HEK293 (cell line): ENCODE results near the gene SEMA4D.

Source experiments
- CTCF ChIA-PET: fragments of 350-600 bp; formaldehyde crosslinking; extraction: SDS; loops from one replicate; lab custom pipeline; 2021; ENCODE audit warnings: antibody characterized with exemption; lab: Yijun Ruan, JAX
- POLR2A ChIA-PET: fragments of 300-600 bp; formaldehyde crosslinking; extraction: SDS; loops from one replicate; lab custom pipeline; 2020; ENCODE audit warnings: antibody characterized with exemption, inconsistent platforms; lab: Yijun Ruan, JAX
- H3K27ac ChIP-seq: fragments of 200-500 bp; sonication (Bioruptor generic); 2 replicates; pipeline ENCODE4 v1.5.1; 2014; ENCODE audit warnings: low read depth, low read length, control low read depth, inconsistent platforms; ENCODE audit errors: extremely low read depth
- H3K36me3 ChIP-seq, 2 experiments: fragments of 200-500 bp in 1 of 2; sonication (Bioruptor generic) in 1 of 2; 1 replicate in 1 of 2; 2 replicates in 1 of 2; pipeline ENCODE4 v1.5.1; 2014 to 2017; ENCODE audit warnings: inconsistent platforms in 2 of 2, low read length in 2 of 2; ENCODE audit not compliant: control insufficient read depth in 2 of 2, insufficient read depth in 1 of 2
- H3K4me1 ChIP-seq: fragments of 200-500 bp; sonication (Bioruptor generic); 2 replicates; pipeline ENCODE4 v1.5.1; 2014; ENCODE audit warnings: mild to moderate bottlenecking, low read length, inconsistent platforms; ENCODE audit not compliant: control insufficient read depth, insufficient read depth
- H3K4me3 ChIP-seq: 2 replicates; pipeline ENCODE4 v1.5.1; 2011; ENCODE audit warnings: low read depth, mild to moderate bottlenecking, control low read depth, low read length, moderate library complexity
- H3K9me3 ChIP-seq: fragments of 200-500 bp; sonication (Bioruptor generic); 2 replicates; pipeline ENCODE4 v1.5.1; 2014; ENCODE audit warnings: low read depth, low read length, inconsistent platforms; ENCODE audit not compliant: control insufficient read depth, insufficient read depth
- HOXD13 ChIP-seq: sonication (generic); formaldehyde crosslinking; IDR thresholded peaks from 2 replicates; pipeline ENCODE4 v1.8.0; 2022; ENCODE audit warnings: missing genetic modification reagents, borderline replicate concordance
- KLF10 ChIP-seq: fragments of 450-650 bp; IDR thresholded peaks from 2 replicates; pipeline ENCODE4 v1.5.1; 2018; ENCODE audit warnings: missing biosample characterization, mild to moderate bottlenecking, missing genetic modification characterization
- KLF7 ChIP-seq: fragments of 450-650 bp; formaldehyde crosslinking; IDR thresholded peaks from 2 replicates; pipeline ENCODE4 v1.5.1; 2016; ENCODE audit warnings: missing biosample characterization, missing genetic modification characterization, borderline replicate concordance
- KLF8 ChIP-seq: fragments of 450-650 bp; formaldehyde crosslinking; IDR thresholded peaks from 2 replicates; pipeline ENCODE4 v1.5.1; 2016; ENCODE audit warnings: missing biosample characterization, missing genetic modification characterization
- ZBTB11 ChIP-seq: fragments of 450-650 bp; formaldehyde crosslinking; conservative IDR thresholded peaks from 2 replicates; pipeline ENCODE4 v1.5.1; 2016; ENCODE audit warnings: low read depth, missing biosample characterization, missing genetic modification characterization
- ZBTB17 ChIP-seq: fragments of 450-650 bp; formaldehyde crosslinking; IDR thresholded peaks from 2 replicates; pipeline ENCODE4 v1.5.1; 2016; ENCODE audit warnings: missing biosample characterization, missing genetic modification characterization
- ZBTB44 ChIP-seq: fragments of 450-650 bp; IDR thresholded peaks from 2 replicates; pipeline ENCODE4 v1.5.1; 2018; ENCODE audit warnings: missing biosample characterization, mild to moderate bottlenecking, missing genetic modification characterization
- ZFP37 ChIP-seq: fragments of 450-650 bp; formaldehyde crosslinking; IDR thresholded peaks from 2 replicates; pipeline ENCODE4 v1.5.1; 2016; ENCODE audit warnings: missing biosample characterization, missing genetic modification characterization
- ZNF19 ChIP-seq: fragments of 450-650 bp; formaldehyde crosslinking; IDR thresholded peaks from 2 replicates; pipeline ENCODE4; 2016; ENCODE audit warnings: missing biosample characterization, missing genetic modification characterization, low read depth
- ZNF311 ChIP-seq: fragments of 450-650 bp; formaldehyde crosslinking; IDR thresholded peaks from 2 replicates; pipeline ENCODE4 v1.5.1; 2017; ENCODE audit warnings: missing biosample characterization, missing genetic modification characterization, borderline replicate concordance
- ZNF354C ChIP-seq: fragments of 450-650 bp; formaldehyde crosslinking; IDR thresholded peaks from 2 replicates; pipeline ENCODE4 v1.5.1; 2016; ENCODE audit warnings: missing biosample characterization, missing genetic modification characterization, low read depth, borderline replicate concordance
- ZNF391 ChIP-seq: fragments of 450-650 bp; formaldehyde crosslinking; IDR thresholded peaks from 2 replicates; pipeline ENCODE4 v1.5.1; 2016; ENCODE audit warnings: low read depth, missing biosample characterization, missing genetic modification characterization, borderline replicate concordance
- ZNF473 ChIP-seq: fragments of 450-650 bp; formaldehyde crosslinking; IDR thresholded peaks from 2 replicates; pipeline ENCODE4 v1.5.1; 2017; ENCODE audit warnings: missing biosample characterization, missing genetic modification characterization
- ZNF510 ChIP-seq: fragments of 450-650 bp; formaldehyde crosslinking; IDR thresholded peaks from 2 replicates; pipeline ENCODE4 v1.5.1; 2018; ENCODE audit warnings: mild to moderate bottlenecking, missing genetic modification characterization, missing biosample characterization; ENCODE audit not compliant: insufficient replicate concordance
- ZNF624 ChIP-seq: fragments of 450-650 bp; formaldehyde crosslinking; IDR thresholded peaks from 2 replicates; pipeline ENCODE4 v1.5.1; 2017; ENCODE audit warnings: missing biosample characterization, missing genetic modification characterization
- TF ChIP-seq, protein P1 (sequence below): fragments of 450-650 bp; formaldehyde crosslinking; IDR thresholded peaks from 2 replicates; pipeline ENCODE4 v1.5.1; 2016; ENCODE audit warnings: missing biosample characterization, missing genetic modification characterization
- TF ChIP-seq, protein P2 (sequence below): fragments of 450-650 bp; formaldehyde crosslinking; IDR thresholded peaks from 2 replicates; pipeline ENCODE4; 2016; ENCODE audit warnings: missing biosample characterization, missing genetic modification characterization
- TF ChIP-seq, protein P3 (sequence below): fragments of 450-650 bp; formaldehyde crosslinking; IDR thresholded peaks from 2 replicates; pipeline ENCODE4 v1.5.1; 2016; ENCODE audit warnings: missing biosample characterization, missing genetic modification characterization
- TF ChIP-seq, protein P4 (sequence below): fragments of 450-650 bp; formaldehyde crosslinking; IDR thresholded peaks from 2 replicates; pipeline ENCODE4 v1.5.1; 2016; ENCODE audit warnings: missing biosample characterization, missing genetic modification characterization

Gene SEMA4D

GRCh38 chr9:89363311-89363670, 134.6 kb downstream of the SEMA4D start:
- POLR2A ChIA-PET = no interaction called here
- CTCF ChIA-PET = interaction anchor here (1.3 kb wide), 1 partner anchor 186 kb away, joined by 6 read pairs; no protein-coding TSS in a partner anchor
- no peaks in the 10 kb centered on the region for H3K9me3 ChIP-seq
- TF ChIP-seq, protein P1, sequence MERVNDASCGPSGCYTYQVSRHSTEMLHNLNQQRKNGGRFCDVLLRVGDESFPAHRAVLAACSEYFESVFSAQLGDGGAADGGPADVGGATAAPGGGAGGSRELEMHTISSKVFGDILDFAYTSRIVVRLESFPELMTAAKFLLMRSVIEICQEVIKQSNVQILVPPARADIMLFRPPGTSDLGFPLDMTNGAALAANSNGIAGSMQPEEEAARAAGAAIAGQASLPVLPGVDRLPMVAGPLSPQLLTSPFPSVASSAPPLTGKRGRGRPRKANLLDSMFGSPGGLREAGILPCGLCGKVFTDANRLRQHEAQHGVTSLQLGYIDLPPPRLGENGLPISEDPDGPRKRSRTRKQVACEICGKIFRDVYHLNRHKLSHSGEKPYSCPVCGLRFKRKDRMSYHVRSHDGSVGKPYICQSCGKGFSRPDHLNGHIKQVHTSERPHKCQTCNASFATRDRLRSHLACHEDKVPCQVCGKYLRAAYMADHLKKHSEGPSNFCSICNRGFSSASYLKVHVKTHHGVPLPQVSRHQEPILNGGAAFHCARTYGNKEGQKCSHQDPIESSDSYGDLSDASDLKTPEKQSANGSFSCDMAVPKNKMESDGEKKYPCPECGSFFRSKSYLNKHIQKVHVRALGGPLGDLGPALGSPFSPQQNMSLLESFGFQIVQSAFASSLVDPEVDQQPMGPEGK (tag by site-specific recombination) = no peak
- TF ChIP-seq, protein P2, sequence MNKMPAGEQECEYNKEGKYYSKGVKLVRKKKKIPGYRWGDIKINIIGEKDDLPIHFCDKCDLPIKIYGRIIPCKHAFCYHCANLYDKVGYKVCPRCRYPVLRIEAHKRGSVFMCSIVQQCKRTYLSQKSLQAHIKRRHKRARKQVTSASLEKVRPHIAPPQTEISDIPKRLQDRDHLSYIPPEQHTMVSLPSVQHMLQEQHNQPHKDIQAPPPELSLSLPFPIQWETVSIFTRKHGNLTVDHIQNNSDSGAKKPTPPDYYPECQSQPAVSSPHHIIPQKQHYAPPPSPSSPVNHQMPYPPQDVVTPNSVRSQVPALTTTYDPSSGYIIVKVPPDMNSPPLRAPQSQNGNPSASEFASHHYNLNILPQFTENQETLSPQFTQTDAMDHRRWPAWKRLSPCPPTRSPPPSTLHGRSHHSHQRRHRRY (tag by site-specific recombination) = no peak
- TF ChIP-seq KLF8 (no peak), HOXD13 (CRISPR knock-in tag) (no peak), ZBTB44 (no peak), ZBTB11 (tag by site-specific recombination) (no peak), KLF7 (no peak)
- TF ChIP-seq, all 188 proteins: peak for 0
- Histone ChIP-seq H3K4me1 (no peaks in the 10 kb centered on the region), H3K36me3 (peaks cover 0 to 48% of the 10 kb centered on the region in 2 experiments; a peak in 1 of 3 replicates), H3K4me3 (no peak overlapping the region), H3K27ac (no peak overlapping the region)

- Histone ChIP-seq H3K27ac (no peak overlapping the region), H3K4me3 (no peak overlapping the region), H3K36me3 (peaks cover 0 to 53% of the 10 kb centered on the region in 2 experiments; a peak in 1 of 3 replicates), H3K4me1 (no peaks in the 10 kb centered on the region), H3K9me3 (no peaks in the 10 kb centered on the region)
- ChIA-PET CTCF (interaction anchor here (1.3 kb wide), 1 partner anchor 186 kb away, joined by 6 read pairs; no protein-coding TSS in a partner anchor), POLR2A (no interaction called here)
- no peak for TF ChIP-seq ZNF624 (tag by site-specific recombination)
- TF ChIP-seq, protein P3, sequence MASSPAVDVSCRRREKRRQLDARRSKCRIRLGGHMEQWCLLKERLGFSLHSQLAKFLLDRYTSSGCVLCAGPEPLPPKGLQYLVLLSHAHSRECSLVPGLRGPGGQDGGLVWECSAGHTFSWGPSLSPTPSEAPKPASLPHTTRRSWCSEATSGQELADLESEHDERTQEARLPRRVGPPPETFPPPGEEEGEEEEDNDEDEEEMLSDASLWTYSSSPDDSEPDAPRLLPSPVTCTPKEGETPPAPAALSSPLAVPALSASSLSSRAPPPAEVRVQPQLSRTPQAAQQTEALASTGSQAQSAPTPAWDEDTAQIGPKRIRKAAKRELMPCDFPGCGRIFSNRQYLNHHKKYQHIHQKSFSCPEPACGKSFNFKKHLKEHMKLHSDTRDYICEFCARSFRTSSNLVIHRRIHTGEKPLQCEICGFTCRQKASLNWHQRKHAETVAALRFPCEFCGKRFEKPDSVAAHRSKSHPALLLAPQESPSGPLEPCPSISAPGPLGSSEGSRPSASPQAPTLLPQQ = no peak
- no peak for TF ChIP-seq ZNF473 (tag by site-specific recombination)
- TF ChIP-seq KLF7 = no peak
- TF ChIP-seq ZNF510 (tag by site-specific recombination) = no peak
- no peak for TF ChIP-seq ZNF354C (tag by site-specific recombination)
- no peak for TF ChIP-seq ZNF311 (tag by site-specific recombination)
- no peak for TF ChIP-seq ZNF19 (tag by site-specific recombination)
- TF ChIP-seq ZNF391 = no peak
- TF ChIP-seq ZBTB17 (tag by site-specific recombination) = no peak
- no peak for TF ChIP-seq KLF10 (tag by site-specific recombination)
- no peak for TF ChIP-seq ZFP37 (tag by site-specific recombination)
- TF ChIP-seq, protein P4, sequence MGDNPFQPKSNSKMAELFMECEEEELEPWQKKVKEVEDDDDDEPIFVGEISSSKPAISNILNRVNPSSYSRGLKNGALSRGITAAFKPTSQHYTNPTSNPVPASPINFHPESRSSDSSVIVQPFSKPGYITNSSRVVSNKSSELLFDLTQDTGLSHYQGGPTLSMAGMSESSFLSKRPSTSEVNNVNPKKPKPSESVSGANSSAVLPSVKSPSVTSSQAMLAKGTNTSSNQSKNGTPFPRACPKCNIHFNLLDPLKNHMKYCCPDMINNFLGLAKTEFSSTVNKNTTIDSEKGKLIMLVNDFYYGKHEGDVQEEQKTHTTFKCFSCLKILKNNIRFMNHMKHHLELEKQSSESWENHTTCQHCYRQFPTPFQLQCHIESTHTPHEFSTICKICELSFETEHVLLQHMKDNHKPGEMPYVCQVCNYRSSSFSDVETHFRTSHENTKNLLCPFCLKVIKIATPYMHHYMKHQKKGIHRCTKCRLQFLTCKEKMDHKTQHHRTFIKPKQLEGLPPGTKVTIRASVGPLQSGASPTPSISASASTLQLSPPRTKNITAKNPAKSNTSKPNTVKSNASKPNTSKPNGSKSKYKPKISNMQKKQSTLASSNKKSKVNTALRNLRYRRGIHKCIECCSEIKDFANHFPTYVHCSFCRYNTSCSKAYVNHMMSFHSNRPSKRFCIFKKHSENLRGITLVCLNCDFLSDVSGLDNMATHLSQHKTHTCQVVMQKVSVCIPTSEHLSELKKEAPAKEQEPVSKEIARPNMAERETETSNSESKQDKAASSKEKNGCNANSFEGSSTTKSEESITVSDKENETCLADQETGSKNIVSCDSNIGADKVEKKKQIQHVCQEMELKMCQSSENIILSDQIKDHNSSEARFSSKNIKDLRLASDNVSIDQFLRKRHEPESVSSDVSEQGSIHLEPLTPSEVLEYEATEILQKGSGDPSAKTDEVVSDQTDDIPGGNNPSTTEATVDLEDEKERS (tag by site-specific recombination) = no peak
Observed at GRCh38 chr9:89362647-89363310, 135.1 kb downstream of the SEMA4D start.
